ENCODE results near the gene VKORC1.

The VKORC1 gene

GRCh38 chr16:31061126-31061812, 33.3 kb downstream of the VKORC1 start:
- no peak for DNase-seq

DNA sequence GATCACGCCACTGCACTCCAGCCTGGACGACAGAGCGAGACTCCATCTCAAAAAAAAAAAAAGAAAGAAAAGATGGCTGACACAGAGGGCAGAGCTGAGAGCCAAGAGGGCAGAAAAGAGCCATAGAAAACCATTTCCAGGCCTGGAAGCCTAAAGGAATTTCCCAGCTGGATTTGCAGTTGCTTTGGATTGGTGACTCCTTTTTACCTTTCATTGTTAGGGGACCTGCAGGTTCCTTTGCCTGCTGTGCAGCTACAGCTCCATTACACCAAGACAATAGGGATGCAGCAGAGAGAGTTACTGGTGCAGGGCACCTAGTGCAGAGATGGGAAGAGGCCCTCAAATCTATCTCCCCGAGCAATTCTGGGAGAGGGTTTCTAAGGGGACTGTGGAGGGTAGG, 39.0 kb downstream of the VKORC1 start:
- no peak for DNase-seq

- DNase-seq: no peak
These were observed 42.5 kb downstream of the VKORC1 start for GRCh38 chr16:31052114-31052513.

GRCh38 chr16:31050280-31051030, 44.1 kb downstream of the VKORC1 start:
- DNase-seq: no peak

- no peak for DNase-seq
These were observed 50.6 kb downstream of the VKORC1 start for GRCh38 chr16:31043898-31044481.

DNA sequence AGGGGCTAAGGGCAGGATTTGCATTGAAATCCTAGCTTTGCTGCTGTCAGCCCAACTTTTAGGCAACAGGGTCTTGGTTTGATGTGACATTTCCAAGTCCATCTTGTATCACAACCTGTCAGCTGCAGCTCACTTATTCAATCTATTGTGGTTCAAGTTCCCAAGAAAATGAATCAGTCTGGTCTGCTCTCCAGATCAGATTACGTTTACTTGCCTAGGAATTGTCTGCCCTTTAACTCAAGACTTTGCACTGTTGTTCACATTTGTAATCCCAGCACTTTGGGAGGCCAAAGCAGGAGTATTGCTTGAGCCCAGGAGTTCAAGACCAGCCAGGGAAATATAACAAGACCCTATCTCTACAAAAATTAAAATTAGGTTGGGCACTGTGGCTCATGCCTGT, 51.2 kb downstream of the VKORC1 start:
- no peak for DNase-seq

GRCh38 chr16:31042866-31043265, 51.7 kb downstream of the VKORC1 start:
- DNase-seq: no peak
